ENCODE results near the gene SIL1.

SIL1 gene

DNA sequence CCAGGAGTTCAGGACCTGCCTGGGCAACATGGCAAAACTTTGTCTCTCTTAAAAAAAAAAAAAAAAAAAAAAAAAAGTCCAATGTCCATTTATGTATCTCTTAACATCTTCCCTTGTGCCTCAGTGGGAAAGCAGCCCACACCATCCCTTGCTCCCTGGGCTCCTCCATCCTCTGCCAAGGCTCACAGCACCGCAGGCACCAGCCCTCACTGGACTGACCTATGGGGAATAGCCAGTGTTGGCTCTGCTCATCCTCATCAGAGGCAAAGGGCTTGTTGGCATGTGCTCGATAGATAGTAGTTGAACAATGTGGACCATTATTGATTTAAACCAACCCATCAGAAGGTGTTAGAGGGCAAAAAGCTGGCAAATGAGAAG lies 261.2 kb downstream of the SIL1 start:
- no peaks in the 10 kb centered on the region for H3K9me3 ChIP-seq (ENCODE audit: control insufficient read depth, insufficient read depth, low read length)
- H3K27me3 ChIP-seq (ENCODE audit: control insufficient read depth, insufficient read depth, low read length) = no peaks in the 10 kb centered on the region
- H3K36me3 ChIP-seq (ENCODE audit: control insufficient read depth, insufficient read depth, low read length) = peaks cover 33% of the 10 kb centered on the region
- H3K4me1 ChIP-seq (ENCODE audit: control insufficient read depth, insufficient read depth, low read length) = peaks cover 11% of the 10 kb centered on the region
- H3K27ac ChIP-seq (ENCODE audit: low read depth, low read length) = no peak overlapping the region
- H3K4me3 ChIP-seq (ENCODE audit: low read depth, low read length) = no peak overlapping the region
- no peak overlapping the region for H3K9ac ChIP-seq (ENCODE audit: low read depth, low read length)

DNA sequence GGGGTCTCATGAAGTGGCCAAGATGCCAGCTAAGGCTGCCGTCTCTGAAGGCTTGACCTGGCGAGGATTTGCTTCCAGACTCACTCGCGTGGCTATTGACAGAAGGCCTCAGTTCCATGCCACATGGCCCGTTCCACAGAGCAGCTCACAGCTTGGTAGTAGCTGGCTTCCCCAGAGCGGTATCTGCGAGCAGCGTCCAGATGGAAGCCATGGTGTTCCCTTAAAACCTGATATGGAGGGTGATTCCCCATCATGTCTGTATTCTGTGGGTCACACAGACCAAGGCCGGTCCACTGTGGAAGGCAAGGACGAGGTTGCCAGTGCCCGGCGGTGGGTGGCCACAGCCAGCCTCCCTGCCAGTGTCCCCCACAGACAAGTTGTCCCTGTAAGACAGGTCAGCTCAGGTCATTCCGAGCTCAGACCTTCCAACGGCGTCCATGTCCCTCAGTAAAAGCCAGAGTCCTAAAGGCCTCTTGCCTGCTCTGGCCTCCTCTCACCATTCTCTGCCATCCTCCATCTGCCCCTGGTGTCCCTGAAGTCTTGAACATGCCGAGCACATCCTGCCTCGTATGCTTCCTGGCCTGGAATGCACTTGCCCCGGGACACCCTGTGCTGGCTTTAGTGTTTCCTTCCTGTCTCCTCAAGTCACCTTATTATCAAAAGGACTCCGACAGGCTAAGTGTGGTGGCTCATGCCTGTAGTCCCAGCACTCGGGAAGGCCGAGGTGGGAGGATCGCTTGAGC lies 261.8 kb downstream of the SIL1 start:
- Histone ChIP-seq H3K27ac (ENCODE audit: low read depth, low read length) (no peak overlapping the region), H3K4me1 (ENCODE audit: control insufficient read depth, insufficient read depth, low read length) (peaks cover 11% of the 10 kb centered on the region), H3K27me3 (ENCODE audit: control insufficient read depth, insufficient read depth, low read length) (no peaks in the 10 kb centered on the region), H3K9me3 (ENCODE audit: control insufficient read depth, insufficient read depth, low read length) (no peaks in the 10 kb centered on the region), H3K9ac (ENCODE audit: low read depth, low read length) (no peak overlapping the region), H3K4me3 (ENCODE audit: low read depth, low read length) (no peak overlapping the region), H3K36me3 (ENCODE audit: control insufficient read depth, insufficient read depth, low read length) (peaks cover 39% of the 10 kb centered on the region)

DNA sequence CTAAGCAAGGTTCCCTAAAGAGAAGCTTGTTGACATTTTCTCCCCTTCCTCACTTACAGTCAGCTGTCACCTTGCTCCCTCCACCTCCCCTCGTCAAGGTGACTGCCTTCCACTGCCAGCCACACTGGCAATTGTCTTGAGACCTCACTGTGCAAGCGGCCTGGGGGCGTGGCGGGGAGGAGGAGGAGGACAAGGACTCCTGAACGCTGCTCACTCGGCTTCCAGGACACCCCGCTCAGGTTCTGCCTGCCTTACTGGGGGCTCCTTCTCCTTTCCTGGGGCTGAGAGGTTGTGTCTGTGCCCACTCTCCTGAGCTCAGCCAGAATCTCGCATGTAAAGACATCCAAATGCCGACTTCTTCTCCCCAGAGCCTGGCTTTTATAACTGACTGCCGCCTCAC lies 262.7 kb downstream of the SIL1 start:
- H3K27me3 ChIP-seq (ENCODE audit: control insufficient read depth, insufficient read depth, low read length) = no peaks in the 10 kb centered on the region
- H3K36me3 ChIP-seq (ENCODE audit: control insufficient read depth, insufficient read depth, low read length) = peaks cover 48% of the 10 kb centered on the region
- no peak overlapping the region for H3K4me3 ChIP-seq (ENCODE audit: low read depth, low read length)
- H3K27ac ChIP-seq (ENCODE audit: low read depth, low read length) = no peak overlapping the region
- H3K9me3 ChIP-seq (ENCODE audit: control insufficient read depth, insufficient read depth, low read length) = no peaks in the 10 kb centered on the region
- no peak overlapping the region for H3K9ac ChIP-seq (ENCODE audit: low read depth, low read length)
- peaks cover 11% of the 10 kb centered on the region for H3K4me1 ChIP-seq (ENCODE audit: control insufficient read depth, insufficient read depth, low read length)

DNA sequence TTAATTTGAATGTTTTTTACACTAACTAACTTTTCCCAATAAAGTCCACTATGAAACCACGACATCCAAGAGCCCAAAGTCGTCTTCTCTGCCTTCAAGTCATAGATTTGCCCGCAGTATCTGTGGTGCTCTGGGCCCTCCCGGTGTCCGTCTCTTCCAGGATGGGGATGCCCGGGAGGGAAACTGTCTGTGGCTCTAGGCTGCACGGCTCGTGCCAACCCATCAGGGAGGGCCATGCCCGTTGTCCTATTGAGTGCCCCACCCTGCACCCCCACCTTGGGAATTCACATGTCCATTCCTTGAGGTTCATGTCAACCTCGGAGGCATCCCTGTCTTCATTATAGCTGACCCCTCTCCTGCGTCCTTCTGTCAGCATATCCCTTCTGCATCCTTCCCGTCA lies 263.2 kb downstream of the SIL1 start:
- Histone ChIP-seq H3K9me3 (ENCODE audit: control insufficient read depth, insufficient read depth, low read length) (no peaks in the 10 kb centered on the region), H3K27ac (ENCODE audit: low read depth, low read length) (no peak overlapping the region), H3K36me3 (ENCODE audit: control insufficient read depth, insufficient read depth, low read length) (peaks cover 53% of the 10 kb centered on the region), H3K9ac (ENCODE audit: low read depth, low read length) (no peak overlapping the region), H3K4me3 (ENCODE audit: low read depth, low read length) (no peak overlapping the region), H3K27me3 (ENCODE audit: control insufficient read depth, insufficient read depth, low read length) (no peaks in the 10 kb centered on the region), H3K4me1 (ENCODE audit: control insufficient read depth, insufficient read depth, low read length) (peaks cover 11% of the 10 kb centered on the region)

DNA sequence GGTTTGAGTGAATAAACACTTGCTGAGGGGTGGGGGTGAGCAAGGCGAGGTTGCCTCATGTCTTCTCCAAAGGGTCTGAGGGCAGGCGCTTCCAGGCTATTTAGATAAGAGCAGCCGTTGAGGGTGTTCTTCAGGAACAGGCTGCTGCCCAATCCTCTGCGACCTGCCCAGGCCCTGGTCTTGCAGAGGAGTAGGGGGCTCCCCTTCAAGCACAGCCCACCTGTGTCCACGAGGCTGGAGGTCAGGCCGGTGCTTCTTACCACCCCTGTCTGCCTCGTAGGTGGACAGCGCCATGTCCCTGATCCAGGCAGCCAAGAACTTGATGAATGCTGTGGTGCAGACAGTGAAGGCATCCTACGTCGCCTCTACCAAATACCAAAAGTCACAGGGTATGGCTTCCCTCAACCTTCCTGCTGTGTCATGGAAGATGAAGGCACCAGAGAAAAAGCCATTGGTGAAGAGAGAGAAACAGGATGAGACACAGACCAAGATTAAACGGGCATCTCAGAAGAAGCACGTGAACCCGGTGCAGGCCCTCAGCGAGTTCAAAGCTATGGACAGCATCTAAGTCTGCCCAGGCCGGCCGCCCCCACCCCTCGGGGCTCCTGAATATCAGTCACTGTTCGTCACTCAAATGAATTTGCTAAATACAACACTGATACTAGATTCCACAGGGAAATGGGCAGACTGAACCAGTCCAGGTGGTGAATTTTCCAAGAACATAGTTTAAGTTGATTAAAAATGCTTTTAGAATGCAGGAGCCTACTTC lies 264.5 kb downstream of the SIL1 start:
- no peak overlapping the region for H3K27ac ChIP-seq (ENCODE audit: low read depth, low read length)
- no peak overlapping the region for H3K4me3 ChIP-seq (ENCODE audit: low read depth, low read length)
- H3K36me3 ChIP-seq (ENCODE audit: control insufficient read depth, insufficient read depth, low read length) = peaks cover 66% of the 10 kb centered on the region
- peaks cover 11% of the 10 kb centered on the region for H3K4me1 ChIP-seq (ENCODE audit: control insufficient read depth, insufficient read depth, low read length)
- H3K9me3 ChIP-seq (ENCODE audit: control insufficient read depth, insufficient read depth, low read length) = no peaks in the 10 kb centered on the region
- no peak overlapping the region for H3K9ac ChIP-seq (ENCODE audit: low read depth, low read length)
- no peaks in the 10 kb centered on the region for H3K27me3 ChIP-seq (ENCODE audit: control insufficient read depth, insufficient read depth, low read length)

DNA sequence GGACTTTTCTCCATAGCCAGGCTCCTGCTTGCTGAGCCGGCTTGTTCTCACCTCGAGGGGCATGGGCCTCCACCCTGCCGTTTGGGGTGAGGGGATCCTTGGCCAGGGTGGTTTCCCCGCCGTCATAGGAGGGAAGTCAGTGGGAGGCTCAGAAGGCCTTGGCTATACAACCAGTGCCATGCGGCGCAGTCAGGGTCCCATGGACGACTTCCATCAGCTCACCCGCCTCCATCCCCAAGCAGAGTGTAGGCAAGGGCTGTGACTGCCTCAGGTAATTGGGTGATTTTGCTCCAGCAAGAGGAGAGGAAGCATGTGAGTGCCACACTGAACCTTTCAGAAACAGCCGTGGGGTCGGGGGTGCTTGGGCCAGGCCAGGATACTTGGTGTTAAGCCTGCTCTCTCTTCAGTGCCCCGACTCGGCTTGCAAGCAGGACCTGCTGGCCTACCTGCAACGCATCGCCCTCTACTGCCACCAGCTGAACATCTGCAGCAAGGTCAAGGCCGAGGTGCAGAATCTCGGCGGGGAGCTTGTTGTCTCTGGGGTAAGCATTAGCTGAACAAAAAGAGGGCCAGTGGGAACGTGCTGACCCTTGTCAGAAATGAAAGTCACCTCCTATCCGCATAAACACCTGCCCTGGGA lies 265.9 kb downstream of the SIL1 start:
- no peaks in the 10 kb centered on the region for H3K4me1 ChIP-seq (ENCODE audit: control insufficient read depth, insufficient read depth, low read length)
- H3K4me3 ChIP-seq (ENCODE audit: low read depth, low read length) = no peak overlapping the region
- H3K27me3 ChIP-seq (ENCODE audit: control insufficient read depth, insufficient read depth, low read length) = no peaks in the 10 kb centered on the region
- H3K27ac ChIP-seq (ENCODE audit: low read depth, low read length) = no peak overlapping the region
- H3K9ac ChIP-seq (ENCODE audit: low read depth, low read length) = no peak overlapping the region
- H3K9me3 ChIP-seq (ENCODE audit: control insufficient read depth, insufficient read depth, low read length) = no peaks in the 10 kb centered on the region
- H3K36me3 ChIP-seq (ENCODE audit: control insufficient read depth, insufficient read depth, low read length) = peaks cover 77% of the 10 kb centered on the region

DNA sequence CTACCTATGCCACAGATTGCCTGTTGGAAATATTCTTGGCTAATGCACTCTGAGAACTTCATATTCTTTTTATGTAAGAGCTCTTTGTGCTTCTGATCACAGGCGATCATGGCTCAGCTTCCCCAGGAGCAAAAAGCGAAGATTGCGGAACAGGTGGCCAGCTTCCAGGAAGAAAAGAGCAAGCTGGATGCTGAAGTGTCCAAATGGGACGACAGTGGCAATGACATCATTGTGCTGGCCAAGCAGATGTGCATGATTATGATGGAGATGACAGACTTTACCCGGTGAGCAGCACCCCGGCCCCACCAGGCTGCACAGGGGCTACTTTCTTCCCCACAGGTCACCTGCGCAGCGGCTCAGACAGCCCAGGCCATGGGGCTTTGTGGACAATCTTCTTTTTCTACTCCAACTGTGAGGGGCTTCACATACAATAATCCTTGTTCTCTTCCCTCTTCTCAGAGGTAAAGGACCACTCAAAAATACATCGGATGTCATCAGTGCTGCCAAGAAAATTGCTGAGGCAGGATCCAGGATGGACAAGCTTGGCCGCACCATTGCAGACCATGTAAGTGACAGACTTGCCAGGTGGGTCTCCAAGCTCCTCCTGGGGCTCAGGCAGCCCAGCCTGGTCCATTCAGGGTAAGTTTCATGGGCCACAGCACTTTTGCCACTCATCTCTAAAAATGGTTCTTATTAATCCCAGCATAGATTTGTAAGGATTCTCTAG lies 267.6 kb downstream of the SIL1 start:
- Histone ChIP-seq H3K9me3 (ENCODE audit: control insufficient read depth, insufficient read depth, low read length) (no peaks in the 10 kb centered on the region), H3K4me1 (ENCODE audit: control insufficient read depth, insufficient read depth, low read length) (no peaks in the 10 kb centered on the region), H3K4me3 (ENCODE audit: low read depth, low read length) (no peak overlapping the region), H3K9ac (ENCODE audit: low read depth, low read length) (no peak overlapping the region), H3K27me3 (ENCODE audit: control insufficient read depth, insufficient read depth, low read length) (no peaks in the 10 kb centered on the region), H3K36me3 (ENCODE audit: control insufficient read depth, insufficient read depth, low read length) (peaks cover 95% of the 10 kb centered on the region), H3K27ac (ENCODE audit: low read depth, low read length) (no peak overlapping the region)

DNA sequence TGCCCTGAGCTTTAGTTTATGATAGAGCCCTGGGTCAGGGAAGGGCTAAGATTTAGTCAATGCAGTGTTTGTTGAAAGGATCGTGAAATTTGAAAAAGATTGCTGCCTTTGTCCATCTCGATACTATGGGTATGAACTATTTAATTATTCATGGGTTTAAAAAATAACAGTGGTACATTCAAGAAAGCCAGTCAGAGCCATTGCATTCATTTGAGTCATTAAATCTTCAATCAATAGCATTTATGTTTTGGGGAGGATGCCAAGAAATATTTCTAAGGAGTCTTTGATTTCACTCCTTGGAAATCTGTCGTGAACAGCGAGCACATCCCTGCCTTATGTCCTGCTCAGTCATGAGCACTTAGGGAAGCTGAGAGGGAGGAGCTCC lies 268.6 kb downstream of the SIL1 start:
- Histone ChIP-seq H3K36me3 (ENCODE audit: control insufficient read depth, insufficient read depth, low read length) (peaks cover 97% of the 10 kb centered on the region), H3K27me3 (ENCODE audit: control insufficient read depth, insufficient read depth, low read length) (no peaks in the 10 kb centered on the region), H3K9ac (ENCODE audit: low read depth, low read length) (no peak overlapping the region), H3K4me3 (ENCODE audit: low read depth, low read length) (no peak overlapping the region), H3K4me1 (ENCODE audit: control insufficient read depth, insufficient read depth, low read length) (no peaks in the 10 kb centered on the region), H3K9me3 (ENCODE audit: control insufficient read depth, insufficient read depth, low read length) (no peaks in the 10 kb centered on the region), H3K27ac (ENCODE audit: low read depth, low read length) (no peak overlapping the region)

DNA sequence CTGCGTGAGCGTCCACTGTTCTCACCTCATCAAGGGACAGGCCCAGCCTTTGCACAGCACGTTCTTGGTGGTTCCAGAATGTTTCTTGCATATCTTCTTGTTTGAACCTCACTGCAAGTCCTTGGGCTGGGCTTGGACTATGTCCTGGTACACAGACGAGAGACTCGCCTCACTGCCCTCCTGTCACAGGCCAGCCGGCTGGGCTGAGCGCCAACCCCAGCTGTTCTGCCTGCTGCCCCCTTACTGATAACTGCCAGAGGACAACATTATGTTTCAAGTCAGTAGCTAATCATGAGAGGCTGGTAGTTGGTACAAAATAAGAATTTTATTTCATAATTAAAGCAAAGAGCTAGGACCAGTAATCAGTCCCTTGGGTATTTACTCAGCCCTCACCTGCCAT lies 270.2 kb downstream of the SIL1 start:
- Histone ChIP-seq H3K4me3 (ENCODE audit: low read depth, low read length) (no peak overlapping the region), H3K9me3 (ENCODE audit: control insufficient read depth, insufficient read depth, low read length) (no peaks in the 10 kb centered on the region), H3K27me3 (ENCODE audit: control insufficient read depth, insufficient read depth, low read length) (no peaks in the 10 kb centered on the region), H3K4me1 (ENCODE audit: control insufficient read depth, insufficient read depth, low read length) (no peaks in the 10 kb centered on the region), H3K27ac (ENCODE audit: low read depth, low read length) (no peak overlapping the region), H3K9ac (ENCODE audit: low read depth, low read length) (no peak overlapping the region), H3K36me3 (ENCODE audit: control insufficient read depth, insufficient read depth, low read length) (peaks cover 92% of the 10 kb centered on the region)

DNA sequence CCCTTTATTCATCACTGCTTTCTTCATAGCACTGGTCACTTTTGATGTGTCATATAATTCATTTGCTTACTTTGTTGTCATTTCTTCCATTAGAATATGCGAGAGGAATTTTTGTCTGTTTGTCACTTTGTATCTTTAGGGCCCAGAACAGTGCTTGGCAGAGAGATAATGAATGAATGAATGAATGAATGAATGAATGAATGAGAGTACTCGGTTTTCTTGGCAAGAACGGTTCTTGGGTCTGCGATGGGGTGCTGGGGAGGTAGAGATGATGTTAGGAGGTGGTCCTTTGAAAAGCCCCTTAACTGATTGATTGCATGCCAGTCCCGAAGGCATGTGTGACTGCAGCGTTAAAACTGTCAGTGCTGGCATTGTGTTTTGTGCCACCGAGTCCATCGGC lies 270.6 kb downstream of the SIL1 start:
- Histone ChIP-seq H3K9ac (ENCODE audit: low read depth, low read length) (no peak overlapping the region), H3K36me3 (ENCODE audit: control insufficient read depth, insufficient read depth, low read length) (peaks cover 87% of the 10 kb centered on the region), H3K27me3 (ENCODE audit: control insufficient read depth, insufficient read depth, low read length) (no peaks in the 10 kb centered on the region), H3K9me3 (ENCODE audit: control insufficient read depth, insufficient read depth, low read length) (no peaks in the 10 kb centered on the region), H3K4me3 (ENCODE audit: low read depth, low read length) (no peak overlapping the region), H3K27ac (ENCODE audit: low read depth, low read length) (no peak overlapping the region), H3K4me1 (ENCODE audit: control insufficient read depth, insufficient read depth, low read length) (no peaks in the 10 kb centered on the region)

All from HUES48 (cell line).